ENCODE results near the gene CHRFAM7A.
"Not testable (repeated sequence)": the region's sequence is repeated elsewhere in the genome, so short reads cannot be mapped to it uniquely, and the experiment has no call there.

The CHRFAM7A gene

GRCh38 chr15:30334152-30334551 lies 59.2 kb downstream of the CHRFAM7A start:
- DNase-seq (ENCODE audit: low read depth, low spot score): not testable (repeated sequence)

GRCh38 chr15:30326145-30326544 lies 67.2 kb downstream of the CHRFAM7A start:
- not testable (repeated sequence) for H3K27ac ChIP-seq; DNase-seq (ENCODE audit: low read depth, low spot score)

More at GRCh38 chr15:30334152-30334551, 59.2 kb downstream of the CHRFAM7A start:
- H3K27ac ChIP-seq: not testable (repeated sequence)

- DNase-seq (ENCODE audit: low read depth, low spot score); H3K27ac ChIP-seq: not testable (repeated sequence)
Measured at GRCh38 chr15:30321063-30321462, 72.3 kb downstream of the CHRFAM7A start.

- not testable (repeated sequence) for H3K27ac ChIP-seq
Measured at GRCh38 chr15:30315704-30316103, 77.6 kb downstream of the CHRFAM7A start.

GRCh38 chr15:30310575-30310974 lies 82.8 kb downstream of the CHRFAM7A start:
- H3K27ac ChIP-seq: not testable (repeated sequence)

More at GRCh38 chr15:30315704-30316103, 77.6 kb downstream of the CHRFAM7A start:
- DNase-seq (ENCODE audit: low read depth, low spot score): not testable (repeated sequence)

More at GRCh38 chr15:30310575-30310974, 82.8 kb downstream of the CHRFAM7A start:
- not testable (repeated sequence) for DNase-seq (ENCODE audit: low read depth, low spot score)
